GM18861 (cell line): ENCODE data around the gene SMG6.
"Not testable (repeated sequence)": the region's sequence is repeated elsewhere in the genome, so short reads cannot be mapped to it uniquely, and the experiment has no call there.

Experiments used
- ATAC-seq: cut with Tn5 transposase; IDR thresholded peaks from one replicate; pipeline ENCODE4 v1.9.1; 2021; ENCODE audit not compliant: unreplicated experiment

Gene SMG6

DNA sequence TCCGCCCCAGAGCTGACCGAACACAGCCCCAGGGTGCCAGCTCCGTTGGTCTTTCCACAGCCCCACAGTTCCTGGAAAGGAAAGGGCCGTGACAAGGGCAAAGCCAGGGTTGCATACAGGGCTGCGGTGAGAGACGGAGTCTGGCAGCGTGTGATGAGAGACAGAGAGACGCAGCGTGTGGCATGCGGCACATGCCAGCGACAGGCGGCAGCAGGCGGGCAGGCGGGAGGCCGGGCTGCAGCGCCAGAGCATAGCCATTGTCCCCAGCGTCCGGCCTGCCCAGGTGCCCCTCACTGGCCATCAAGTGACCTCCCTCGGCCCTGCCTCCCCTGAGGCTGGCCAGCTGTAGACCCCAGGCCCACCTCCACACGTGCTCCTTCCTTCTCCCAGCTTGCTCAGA lies 287.1 kb downstream of the SMG6 start:
- ATAC-seq: no peak

DNA sequence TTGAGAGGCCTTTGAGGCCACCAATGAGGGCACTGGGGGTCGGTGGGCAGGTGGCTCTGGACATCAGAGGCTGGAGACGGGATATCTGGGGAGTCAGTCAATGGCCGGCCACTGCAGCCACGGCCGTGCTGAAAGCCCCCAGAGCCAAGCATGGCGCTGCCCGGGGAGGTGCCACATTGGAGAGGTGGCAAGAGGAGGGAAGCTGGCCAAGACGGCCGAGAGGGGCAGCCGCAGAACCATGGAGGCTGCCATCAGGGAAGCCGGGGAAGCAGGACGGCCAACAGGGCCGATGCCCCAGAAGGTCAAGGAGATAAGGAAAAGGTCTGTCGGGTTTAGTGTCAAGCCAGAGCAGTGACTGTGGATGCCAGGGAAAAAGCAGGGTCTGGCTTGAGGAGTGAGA lies 288.3 kb downstream of the SMG6 start:
- no peak for ATAC-seq

GRCh38 chr17:2013994-2014317 lies 289.6 kb downstream of the SMG6 start:
- no peak for ATAC-seq

GRCh38 chr17:2013220-2013993 lies 290.2 kb downstream of the SMG6 start:
- ATAC-seq: not testable (repeated sequence)

GRCh38 chr17:2012499-2012898 lies 291.1 kb downstream of the SMG6 start:
- ATAC-seq: no peak

GRCh38 chr17:2011411-2012371 lies 291.9 kb downstream of the SMG6 start:
- ATAC-seq: no peak
